ENCODE results near the gene ACE. TPM values are rescaled to one million over a fixed set of nuclear protein-coding genes. Genes with fewer than 3 reads are reported as not detected.

ACE gene
- total RNA-seq, 4 donors from 2014 or later = 4.8 to 10.4 (median 8.2) TPM

- Histone ChIP-seq H3K9me3 (no peaks in the 10 kb centered on the region), H3K27me3 (peaks cover 25% of the 10 kb centered on the region), H3K4me1 (no peaks in the 10 kb centered on the region), H3K4me3 (no peak overlapping the region), H3K27ac (no peak overlapping the region), H3K36me3 (no peaks in the 10 kb centered on the region)
- ATAC-seq = no peak
- TF ChIP-seq POLR2A (IDR thresholded peaks at IDR 0.05) (no peak), POLR2AphosphoS5 (IDR thresholded peaks at IDR 0.05) (no peak), CTCF (IDR thresholded peaks at IDR 0.05) (no peak), EP300 (IDR thresholded peaks at IDR 0.05) (no peak)
- 83% methylated on average over 1 to 2 of the region's 7 CpGs for WGBS, 2 donors (ENCODE audit: low coverage in 1 of 2)
Observed at GRCh38 chr17:63512896-63513644, 36.2 kb downstream of the ACE start.

GRCh38 chr17:63514477-63514876, 37.6 kb downstream of the ACE start:
- no peaks in the 10 kb centered on the region for H3K4me1 ChIP-seq
- no peak overlapping the region for H3K4me3 ChIP-seq
- H3K36me3 ChIP-seq = no peaks in the 10 kb centered on the region
- ATAC-seq = no peak
- H3K9me3 ChIP-seq = no peaks in the 10 kb centered on the region
- WGBS, 2 donors (ENCODE audit: low coverage in 1 of 2) = 54 to 63% methylated on average over 2 of the region's 3 CpGs
- H3K27me3 ChIP-seq = peaks cover 28% of the 10 kb centered on the region
- TF ChIP-seq CTCF (IDR thresholded peaks at IDR 0.05) (no peak), EP300 (IDR thresholded peaks at IDR 0.05) (no peak), POLR2A (IDR thresholded peaks at IDR 0.05) (no peak), POLR2AphosphoS5 (IDR thresholded peaks at IDR 0.05) (no peak)
- H3K27ac ChIP-seq = no peak overlapping the region

- no peak for ATAC-seq
Observed at GRCh38 chr17:63514974-63515373, 38.1 kb downstream of the ACE start.

GRCh38 chr17:63515426-63515825, 38.6 kb downstream of the ACE start:
- WGBS, 2 donors (ENCODE audit: low coverage in 1 of 2) = 25 to 57% methylated on average over 1 of the region's 1 CpG
- TF ChIP-seq POLR2AphosphoS5 (IDR thresholded peaks at IDR 0.05) = no peak
- no peak for TF ChIP-seq CTCF (IDR thresholded peaks at IDR 0.05)
- no peak for TF ChIP-seq POLR2A (IDR thresholded peaks at IDR 0.05)
- TF ChIP-seq EP300 (IDR thresholded peaks at IDR 0.05) = no peak
- H3K4me1 ChIP-seq = no peaks in the 10 kb centered on the region
- H3K36me3 ChIP-seq = no peaks in the 10 kb centered on the region
- no peak overlapping the region for H3K4me3 ChIP-seq
- no peak overlapping the region for H3K27ac ChIP-seq
- H3K9me3 ChIP-seq = no peaks in the 10 kb centered on the region
- H3K27me3 ChIP-seq = peaks cover 29% of the 10 kb centered on the region
- ATAC-seq = no peak

More at GRCh38 chr17:63514974-63515373, 38.1 kb downstream of the ACE start:
- TF ChIP-seq EP300 (IDR thresholded peaks at IDR 0.05) (no peak), CTCF (IDR thresholded peaks at IDR 0.05) (no peak), POLR2AphosphoS5 (IDR thresholded peaks at IDR 0.05) (no peak), POLR2A (IDR thresholded peaks at IDR 0.05) (no peak)
- no peaks in the 10 kb centered on the region for H3K9me3 ChIP-seq
- no peaks in the 10 kb centered on the region for H3K36me3 ChIP-seq
- WGBS, 2 donors (ENCODE audit: low coverage in 1 of 2) = 74 to 79% methylated on average over 2 of the region's 2 CpGs
- no peak overlapping the region for H3K4me3 ChIP-seq
- H3K27me3 ChIP-seq = peaks cover 29% of the 10 kb centered on the region
- no peak overlapping the region for H3K27ac ChIP-seq
- no peaks in the 10 kb centered on the region for H3K4me1 ChIP-seq

All from gastroesophageal sphincter (tissue), 4 donors.